Muscle layer of colon (tissue), 2 donors: ENCODE results near the gene COL1A2.

Source experiments
- H3K27ac ChIP-seq: one replicate; pipeline ENCODE4 v1.7.0; 2013; ENCODE audit warnings: low read depth, mild to moderate bottlenecking, low read length, moderate library complexity
- H3K27me3 ChIP-seq, 2 donors: one replicate each; pipeline ENCODE4 v1.7.0; 2013; ENCODE audit warnings: low read length in 2 of 2, mild to moderate bottlenecking in 2 of 2; ENCODE audit not compliant: insufficient read depth in 2 of 2, control insufficient read depth in 1 of 2
- H3K36me3 ChIP-seq: one replicate; pipeline ENCODE4 v1.7.0; 2013; ENCODE audit warnings: mild to moderate bottlenecking, low read length; ENCODE audit not compliant: insufficient read depth
- H3K4me1 ChIP-seq: one replicate; pipeline ENCODE4 v1.7.0; 2013; ENCODE audit warnings: mild to moderate bottlenecking, low read length; ENCODE audit not compliant: insufficient read depth
- H3K4me3 ChIP-seq, 2 donors: one replicate each; pipeline ENCODE4 v1.7.0; 2013; ENCODE audit warnings: low read length in 2 of 2, low read depth in 1 of 2, mild to moderate bottlenecking in 1 of 2, moderate library complexity in 1 of 2
- H3K9ac ChIP-seq: one replicate; pipeline ENCODE4 v1.7.0; 2013; ENCODE audit warnings: low read length
- H3K9me3 ChIP-seq: one replicate; pipeline ENCODE4 v1.7.0; 2013; ENCODE audit warnings: mild to moderate bottlenecking, low read length
- donor health status: abdominal sarcoma.
- donor health status: Adenocarcinoma of cecum.

The COL1A2 gene

DNA sequence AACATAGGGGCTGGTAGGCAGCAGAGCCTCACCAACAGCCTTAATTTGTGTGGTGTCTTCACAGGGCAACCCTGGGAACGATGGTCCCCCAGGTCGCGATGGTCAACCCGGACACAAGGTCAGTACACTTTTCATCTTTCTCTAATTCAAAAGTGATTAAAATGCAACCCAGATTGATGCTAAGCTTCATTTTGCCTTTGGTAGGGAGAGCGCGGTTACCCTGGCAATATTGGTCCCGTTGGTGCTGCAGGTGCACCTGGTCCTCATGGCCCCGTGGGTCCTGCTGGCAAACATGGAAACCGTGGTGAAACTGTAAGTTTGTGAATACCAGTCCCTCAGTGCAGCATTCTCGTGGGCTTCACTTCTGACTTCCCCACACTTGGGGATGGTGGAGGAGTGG lies 30.9 kb downstream of the COL1A2 start:
- no peak overlapping the region for H3K4me3 ChIP-seq
- no peaks in the 10 kb centered on the region for H3K4me1 ChIP-seq
- no peaks in the 10 kb centered on the region for H3K27me3 ChIP-seq
- peaks cover 86% of the 10 kb centered on the region for H3K36me3 ChIP-seq
- H3K9ac ChIP-seq: no peak overlapping the region
- H3K27ac ChIP-seq: no peak overlapping the region
- H3K9me3 ChIP-seq: no peaks in the 10 kb centered on the region

DNA sequence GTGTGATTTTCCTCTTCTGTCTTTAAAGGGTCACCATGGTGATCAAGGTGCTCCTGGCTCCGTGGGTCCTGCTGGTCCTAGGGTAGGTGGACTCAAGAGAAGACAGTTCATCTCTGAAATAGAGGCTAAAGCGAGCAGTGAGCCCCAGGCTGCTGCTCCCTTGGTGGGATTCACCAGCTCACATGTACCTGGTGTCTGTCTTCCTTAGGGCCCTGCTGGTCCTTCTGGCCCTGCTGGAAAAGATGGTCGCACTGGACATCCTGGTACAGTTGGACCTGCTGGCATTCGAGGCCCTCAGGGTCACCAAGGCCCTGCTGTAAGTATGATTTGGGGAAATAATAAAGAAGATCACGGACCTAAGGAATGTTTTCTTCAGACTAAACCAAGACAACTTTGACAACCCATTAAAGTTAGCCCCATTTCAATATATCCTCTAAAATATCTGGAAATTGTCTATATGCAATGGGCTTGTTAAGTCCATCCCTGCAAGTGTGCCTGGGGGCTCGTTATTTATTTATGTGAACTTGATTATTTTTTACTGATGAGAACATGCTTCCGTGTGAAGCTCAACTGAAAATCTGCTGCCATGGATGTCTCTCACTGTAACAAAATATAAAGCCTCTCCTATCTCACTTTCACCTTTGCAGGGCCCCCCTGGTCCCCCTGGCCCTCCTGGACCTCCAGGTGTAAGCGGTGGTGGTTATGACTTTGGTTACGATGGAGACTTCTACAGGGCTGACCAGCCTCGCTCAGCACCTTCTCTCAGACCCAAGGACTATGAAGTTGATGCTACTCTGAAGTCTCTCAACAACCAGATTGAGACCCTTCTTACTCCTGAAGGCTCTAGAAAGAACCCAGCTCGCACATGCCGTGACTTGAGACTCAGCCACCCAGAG lies 32.5 kb downstream of the COL1A2 start:
- no peak overlapping the region for H3K27ac ChIP-seq
- H3K4me3 ChIP-seq: no peak overlapping the region
- H3K36me3 ChIP-seq: peaks cover 69% of the 10 kb centered on the region
- no peak overlapping the region for H3K9ac ChIP-seq
- no peaks in the 10 kb centered on the region for H3K27me3 ChIP-seq
- H3K4me1 ChIP-seq: no peaks in the 10 kb centered on the region
- H3K9me3 ChIP-seq: no peaks in the 10 kb centered on the region

- no peak overlapping the region for H3K27ac ChIP-seq
- no peaks in the 10 kb centered on the region for H3K27me3 ChIP-seq
- H3K4me1 ChIP-seq: no peaks in the 10 kb centered on the region
- H3K9me3 ChIP-seq: no peaks in the 10 kb centered on the region
- no peak overlapping the region for H3K9ac ChIP-seq
- H3K36me3 ChIP-seq: peaks cover 51% of the 10 kb centered on the region
- H3K4me3 ChIP-seq: no peak overlapping the region
Measured at GRCh38 chr7:94429153-94429552, 34.5 kb downstream of the COL1A2 start.

GRCh38 chr7:94431176-94431575 lies 36.5 kb downstream of the COL1A2 start:
- no peak overlapping the region for H3K9ac ChIP-seq
- no peak overlapping the region for H3K4me3 ChIP-seq
- H3K4me1 ChIP-seq: no peaks in the 10 kb centered on the region
- no peaks in the 10 kb centered on the region for H3K27me3 ChIP-seq
- peaks cover 30% of the 10 kb centered on the region for H3K36me3 ChIP-seq
- no peak overlapping the region for H3K27ac ChIP-seq
- no peaks in the 10 kb centered on the region for H3K9me3 ChIP-seq

- no peaks in the 10 kb centered on the region for H3K4me1 ChIP-seq
- peaks cover 26% of the 10 kb centered on the region for H3K36me3 ChIP-seq
- H3K4me3 ChIP-seq: no peak overlapping the region
- no peaks in the 10 kb centered on the region for H3K9me3 ChIP-seq
- no peak overlapping the region for H3K27ac ChIP-seq
- no peaks in the 10 kb centered on the region for H3K27me3 ChIP-seq
- no peak overlapping the region for H3K9ac ChIP-seq
Measured at GRCh38 chr7:94431619-94432280, 37.1 kb downstream of the COL1A2 start.

GRCh38 chr7:94432281-94432670 lies 37.6 kb downstream of the COL1A2 start:
- no peak overlapping the region for H3K9ac ChIP-seq

GRCh38 chr7:94432817-94433216 lies 38.1 kb downstream of the COL1A2 start:
- Histone ChIP-seq H3K4me3 (no peak overlapping the region), H3K9ac (no peak overlapping the region), H3K36me3 (peaks cover 15% of the 10 kb centered on the region), H3K27ac (no peak overlapping the region), H3K9me3 (no peaks in the 10 kb centered on the region), H3K27me3 (no peaks in the 10 kb centered on the region), H3K4me1 (no peaks in the 10 kb centered on the region)

More at GRCh38 chr7:94432281-94432670, 37.6 kb downstream of the COL1A2 start:
- H3K4me1 ChIP-seq: no peaks in the 10 kb centered on the region
- H3K36me3 ChIP-seq: peaks cover 21% of the 10 kb centered on the region
- H3K9me3 ChIP-seq: no peaks in the 10 kb centered on the region
- no peaks in the 10 kb centered on the region for H3K27me3 ChIP-seq
- H3K27ac ChIP-seq: no peak overlapping the region
- H3K4me3 ChIP-seq: no peak overlapping the region

GRCh38 chr7:94433224-94433623 lies 38.5 kb downstream of the COL1A2 start:
- no peaks in the 10 kb centered on the region for H3K27me3 ChIP-seq
- no peaks in the 10 kb centered on the region for H3K4me1 ChIP-seq
- no peak overlapping the region for H3K9ac ChIP-seq
- H3K36me3 ChIP-seq: peaks cover 11% of the 10 kb centered on the region
- H3K4me3 ChIP-seq: no peak overlapping the region
- H3K27ac ChIP-seq: no peak overlapping the region
- H3K9me3 ChIP-seq: no peaks in the 10 kb centered on the region

GRCh38 chr7:94434042-94434441 lies 39.3 kb downstream of the COL1A2 start:
- Histone ChIP-seq H3K4me3 (no peak overlapping the region), H3K36me3 (peaks cover 3% of the 10 kb centered on the region), H3K27ac (no peak overlapping the region), H3K9me3 (no peaks in the 10 kb centered on the region), H3K9ac (no peak overlapping the region), H3K27me3 (no peaks in the 10 kb centered on the region), H3K4me1 (no peaks in the 10 kb centered on the region)

- no peak overlapping the region for H3K27ac ChIP-seq
- no peaks in the 10 kb centered on the region for H3K9me3 ChIP-seq
Measured at GRCh38 chr7:94436018-94436604, 41.4 kb downstream of the COL1A2 start.

GRCh38 chr7:94436700-94437099 lies 42.0 kb downstream of the COL1A2 start:
- H3K9me3 ChIP-seq: no peaks in the 10 kb centered on the region
- no peaks in the 10 kb centered on the region for H3K4me1 ChIP-seq
- H3K36me3 ChIP-seq: no peaks in the 10 kb centered on the region
- H3K27ac ChIP-seq: no peak overlapping the region
- H3K9ac ChIP-seq: no peak overlapping the region
- no peak overlapping the region for H3K4me3 ChIP-seq
- no peaks in the 10 kb centered on the region for H3K27me3 ChIP-seq

More at GRCh38 chr7:94436018-94436604, 41.4 kb downstream of the COL1A2 start:
- Histone ChIP-seq H3K9ac (no peak overlapping the region), H3K36me3 (no peaks in the 10 kb centered on the region), H3K4me3 (no peak overlapping the region), H3K4me1 (no peaks in the 10 kb centered on the region), H3K27me3 (no peaks in the 10 kb centered on the region)
